Breast epithelium (tissue), 4 donors: Measurements from ENCODE around the gene LILRB4. TPM values are rescaled to one million over a fixed set of nuclear protein-coding genes. Genes with fewer than 3 reads are reported as not detected.
"Not testable (repeated sequence)": the region's sequence is repeated elsewhere in the genome, so short reads cannot be mapped to it uniquely, and the experiment has no call there.

Experiments used
- DNase-seq, 2 donors: peaks; one replicate each; pipeline ENCODE4 v3.0.0-alpha.2; 2019; ENCODE audit warnings: low spot score in 2 of 2
- H3K27ac ChIP-seq, 2 donors: fragments of 200-600 bp; sonication (generic) in 1 of 2; one replicate each; pipeline ENCODE4 v1.5.1; 2016 to 2019; ENCODE audit warnings: mild to moderate bottlenecking in 1 of 2
- H3K27me3 ChIP-seq, 2 donors: fragments of 200-600 bp; sonication (generic) in 1 of 2; one replicate each; pipeline versions ENCODE4 v1.5.1 to v1.6.0; 2017 to 2019; ENCODE audit warnings: control low read depth in 1 of 2, mild to moderate bottlenecking in 1 of 2
- H3K36me3 ChIP-seq: fragments of 200-600 bp; one replicate; pipeline ENCODE4 v1.5.1; 2019
- H3K4me1 ChIP-seq, 2 donors: fragments of 200-600 bp; sonication (generic); one replicate each; pipeline ENCODE4 v1.5.1; 2016 to 2019; ENCODE audit warnings: control low read depth in 1 of 2
- H3K4me3 ChIP-seq, 3 donors: fragments of 200-600 bp; sonication (generic); 1 replicate in 2 of 3; 2 replicates in 1 of 3; pipeline ENCODE4 v1.5.1; 2016 to 2019; ENCODE audit warnings: mild to moderate bottlenecking in 3 of 3, moderate library complexity in 2 of 3
- H3K9me3 ChIP-seq, 2 donors: fragments of 200-600 bp; sonication (generic) in 1 of 2; one replicate each; pipeline ENCODE4 v1.5.1; 2016 to 2019; ENCODE audit warnings: control low read depth in 1 of 2
- POLR2A ChIP-seq: fragments of 450-650 bp; IDR thresholded peaks from one replicate; pipeline ENCODE4 v1.6.1; 2016; ENCODE audit warnings: antibody characterized with exemption, mild to moderate bottlenecking, moderate library complexity
- POLR2AphosphoS5 ChIP-seq, 3 donors: sonication (generic); formaldehyde crosslinking; IDR thresholded peaks; one replicate each; pipeline ENCODE4 v1.6.1; 2017; ENCODE audit warnings: antibody characterized with exemption in 3 of 3
- intact Hi-C: fragments of 100-400 bp; cut with DNase I; formaldehyde crosslinking; loops from one replicate; pipeline ENCODE4 v1.15.1; 2023; ENCODE audit warnings: low total_unique reads
- total RNA-seq, 3 donors: library from RNA; depleted of rRNA; stranded (reverse); fragments of >200 nt; gene quantifications; one replicate each; pipeline ENCODE4 v1.1.0, GENCODE V29; 2016
- TF ChIP-seq, protein P1 (sequence below), 3 donors: fragments of 450-650 bp; IDR thresholded peaks; one replicate each; pipeline ENCODE4 v1.5.1; 2016 to 2017; ENCODE audit warnings: antibody characterized with exemption in 3 of 3, mild to moderate bottlenecking in 3 of 3, moderate library complexity in 3 of 3

The LILRB4 gene
- total RNA-seq, 3 donors from 2014 or later: 1.3 to 17.6 (median 10.1) TPM

DNA sequence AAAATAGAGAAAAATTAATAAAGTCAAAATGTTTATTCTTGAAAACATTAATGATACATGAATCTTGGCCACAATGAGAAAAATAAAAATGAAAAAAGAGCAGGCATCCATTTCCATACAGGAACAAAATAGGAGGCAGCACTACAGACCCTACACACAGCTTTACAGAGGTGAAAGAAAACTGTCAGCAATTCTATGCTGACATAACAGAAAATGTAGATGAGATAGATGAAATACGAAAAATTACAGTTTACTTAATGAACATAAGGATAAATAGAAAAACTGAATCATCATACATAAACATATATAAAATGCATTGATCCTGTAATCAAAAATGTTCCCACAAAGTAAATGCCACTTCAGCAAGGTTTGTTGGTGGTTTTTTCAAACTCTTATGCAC is 5.6 kb downstream of the LILRB4 start:
- Histone ChIP-seq H3K27me3 (peaks cover 0 to 38% of the 10 kb centered on the region in 2 donors), H3K4me1 (no peaks in the 10 kb centered on the region), H3K36me3 (no peaks in the 10 kb centered on the region), H3K27ac (no peak overlapping the region), H3K9me3 (no peaks in the 10 kb centered on the region), H3K4me3 (no peak overlapping the region)
- intact Hi-C loops: no loop called here
- TF ChIP-seq, protein P1, sequence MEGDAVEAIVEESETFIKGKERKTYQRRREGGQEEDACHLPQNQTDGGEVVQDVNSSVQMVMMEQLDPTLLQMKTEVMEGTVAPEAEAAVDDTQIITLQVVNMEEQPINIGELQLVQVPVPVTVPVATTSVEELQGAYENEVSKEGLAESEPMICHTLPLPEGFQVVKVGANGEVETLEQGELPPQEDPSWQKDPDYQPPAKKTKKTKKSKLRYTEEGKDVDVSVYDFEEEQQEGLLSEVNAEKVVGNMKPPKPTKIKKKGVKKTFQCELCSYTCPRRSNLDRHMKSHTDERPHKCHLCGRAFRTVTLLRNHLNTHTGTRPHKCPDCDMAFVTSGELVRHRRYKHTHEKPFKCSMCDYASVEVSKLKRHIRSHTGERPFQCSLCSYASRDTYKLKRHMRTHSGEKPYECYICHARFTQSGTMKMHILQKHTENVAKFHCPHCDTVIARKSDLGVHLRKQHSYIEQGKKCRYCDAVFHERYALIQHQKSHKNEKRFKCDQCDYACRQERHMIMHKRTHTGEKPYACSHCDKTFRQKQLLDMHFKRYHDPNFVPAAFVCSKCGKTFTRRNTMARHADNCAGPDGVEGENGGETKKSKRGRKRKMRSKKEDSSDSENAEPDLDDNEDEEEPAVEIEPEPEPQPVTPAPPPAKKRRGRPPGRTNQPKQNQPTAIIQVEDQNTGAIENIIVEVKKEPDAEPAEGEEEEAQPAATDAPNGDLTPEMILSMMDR (IDR thresholded peaks at IDR 0.05): no peak
- TF ChIP-seq POLR2AphosphoS5 (IDR thresholded peaks at IDR 0.05) (no peak), POLR2A (no peak)
- no peak for DNase-seq

DNA sequence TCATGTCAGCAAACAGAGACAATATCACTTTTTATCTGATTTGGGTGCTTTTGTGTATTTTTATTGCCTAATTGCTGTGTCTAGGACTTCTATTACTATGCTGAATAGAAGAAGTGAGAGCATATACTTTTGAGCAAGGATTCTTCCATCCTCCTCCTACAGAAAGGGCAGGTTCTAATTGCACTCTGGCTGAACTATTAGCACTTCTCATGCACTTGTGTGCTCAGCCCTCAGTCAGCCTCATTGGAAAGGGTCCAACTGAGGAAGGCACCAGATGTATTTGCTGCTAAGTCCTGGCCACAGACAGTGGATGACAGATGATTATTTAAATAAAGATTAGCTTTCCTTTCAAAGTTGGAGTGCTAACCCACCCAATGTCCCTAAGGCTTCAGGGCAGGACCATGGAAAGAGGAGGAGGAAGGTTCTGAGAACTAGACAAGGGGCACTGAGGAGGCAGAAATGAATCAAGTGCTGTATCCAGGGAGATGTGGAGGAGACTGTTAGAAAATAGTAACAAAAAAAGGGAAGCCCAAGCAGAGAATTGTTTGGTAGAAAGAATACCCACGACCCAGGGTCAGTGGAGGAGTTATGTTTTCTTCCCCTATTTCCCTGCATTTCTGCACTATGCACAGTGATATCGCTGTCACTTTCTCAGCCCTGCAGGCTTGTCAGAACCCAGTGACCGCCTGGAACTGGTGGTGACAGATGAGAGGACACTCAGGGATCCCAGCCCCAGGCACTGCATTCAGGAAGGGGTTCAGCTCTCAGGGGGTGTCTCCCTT is 8.0 kb downstream of the LILRB4 start:
- Histone ChIP-seq H3K27me3 (peaks cover 0 to 20% of the 10 kb centered on the region in 2 donors), H3K36me3 (no peaks in the 10 kb centered on the region), H3K27ac (no peak overlapping the region), H3K4me3 (no peak overlapping the region), H3K9me3 (no peaks in the 10 kb centered on the region), H3K4me1 (no peaks in the 10 kb centered on the region)
- no peak for DNase-seq
- TF ChIP-seq POLR2A: no peak
- no peak for TF ChIP-seq POLR2AphosphoS5 (IDR thresholded peaks at IDR 0.05)
- TF ChIP-seq, protein P1 (IDR thresholded peaks at IDR 0.05): no peak
- intact Hi-C loops: no loop called here

DNA sequence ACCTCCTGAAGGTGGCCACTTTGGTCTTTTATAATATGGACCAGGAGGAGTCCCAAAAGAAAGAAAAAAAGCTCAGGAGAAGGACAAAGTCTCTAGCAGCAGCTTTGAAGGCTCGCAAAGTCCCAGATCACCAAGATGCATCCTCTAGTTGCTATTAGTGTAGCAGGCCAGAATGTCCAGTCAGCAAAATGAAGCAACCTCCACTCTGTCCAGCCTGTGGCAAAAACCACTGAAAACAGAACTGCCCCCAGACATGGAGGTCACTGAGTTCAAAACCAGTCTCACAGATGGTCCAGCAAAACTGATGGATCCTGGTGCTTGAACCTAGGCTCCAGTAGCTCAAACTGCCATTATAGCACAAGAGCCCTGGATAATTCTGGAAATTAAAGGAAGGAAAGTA is 10.4 kb downstream of the LILRB4 start:
- intact Hi-C loops: no loop called here
- no peak for DNase-seq
- Histone ChIP-seq H3K36me3 (no peaks in the 10 kb centered on the region), H3K27ac (no peak overlapping the region), H3K9me3 (no peaks in the 10 kb centered on the region), H3K27me3 (peaks cover 0 to 19% of the 10 kb centered on the region in 2 donors), H3K4me1 (no peaks in the 10 kb centered on the region), H3K4me3 (no peak overlapping the region)
- TF ChIP-seq POLR2A (no peak), POLR2AphosphoS5 (IDR thresholded peaks at IDR 0.05) (no peak)

DNA sequence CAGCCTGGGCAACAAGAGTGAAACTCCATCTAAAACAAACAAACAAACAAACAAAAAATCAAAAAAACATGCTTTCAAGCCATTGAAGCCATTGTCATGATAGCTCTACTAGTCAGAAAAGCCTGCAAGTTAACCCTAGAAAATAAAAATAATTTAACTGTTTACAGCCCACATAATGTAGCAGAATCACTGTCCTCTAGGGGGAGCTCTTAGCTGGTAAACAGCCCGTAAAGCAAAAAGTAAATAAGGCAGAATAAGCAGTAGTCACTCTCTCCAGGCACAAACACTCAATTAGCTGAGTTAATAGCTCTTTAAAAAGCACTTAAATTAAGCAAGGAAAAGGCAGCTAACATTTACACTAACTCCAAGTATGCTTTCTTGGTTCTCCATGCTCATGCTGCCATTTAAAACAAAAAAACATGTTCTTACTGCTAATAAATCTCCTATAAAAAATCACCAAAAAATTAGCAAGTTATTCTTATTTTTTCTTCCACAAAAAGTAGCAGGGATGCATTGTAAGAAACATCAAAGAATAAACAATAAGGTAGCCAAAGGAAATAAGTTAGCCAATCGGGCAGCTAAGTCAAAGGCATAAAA is 11.3 kb downstream of the LILRB4 start:
- Histone ChIP-seq H3K27ac (no peak overlapping the region), H3K9me3 (no peaks in the 10 kb centered on the region), H3K4me3 (no peak overlapping the region), H3K36me3 (no peaks in the 10 kb centered on the region), H3K27me3 (peaks cover 0 to 19% of the 10 kb centered on the region in 2 donors), H3K4me1 (no peaks in the 10 kb centered on the region)
- intact Hi-C loops: no loop called here
- no peak for DNase-seq
- TF ChIP-seq POLR2AphosphoS5 (IDR thresholded peaks at IDR 0.05): no peak
- TF ChIP-seq, protein P1 (IDR thresholded peaks at IDR 0.05): peak in 1 of 3 donors; percentile 38

DNA sequence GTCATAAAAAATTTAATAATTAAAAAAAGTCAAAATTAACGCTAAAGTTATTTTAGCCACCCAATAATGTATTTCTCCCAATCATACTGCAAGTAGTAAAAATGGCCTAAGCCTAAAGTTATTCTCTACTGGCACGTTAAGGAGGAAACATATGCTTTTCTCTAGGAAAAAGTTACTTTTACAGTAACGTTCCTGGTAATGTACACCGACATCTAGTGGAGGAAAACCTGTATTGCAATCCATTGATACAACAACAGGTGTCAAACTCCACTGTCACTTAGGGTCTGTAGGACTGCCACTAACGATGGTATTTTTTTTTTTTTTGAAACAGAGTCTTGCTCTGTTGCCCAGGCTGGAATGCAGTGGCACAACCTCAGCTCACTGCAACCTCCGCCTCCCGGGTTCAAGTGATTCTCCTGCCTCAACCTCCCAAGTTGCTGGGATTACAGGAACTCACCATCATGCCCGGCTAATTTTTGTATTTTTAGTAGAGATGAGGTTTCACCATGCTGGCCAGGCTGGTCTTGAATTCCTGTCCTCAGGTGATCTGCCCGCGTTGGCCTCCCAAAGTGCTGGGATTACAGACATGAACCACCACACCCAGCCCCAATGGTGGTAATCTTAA is 13.5 kb downstream of the LILRB4 start:
- TF ChIP-seq, protein P1 (IDR thresholded peaks at IDR 0.05): peak in 2 of 3 donors; percentile 65
- H3K4me3 ChIP-seq, intact Hi-C loops, H3K27ac ChIP-seq, H3K4me1 ChIP-seq, H3K9me3 ChIP-seq, H3K27me3 ChIP-seq, H3K36me3 ChIP-seq, DNase-seq: not testable (repeated sequence)
